Measurements from ENCODE around the gene RAB29.
"Not testable (repeated sequence)": the region's sequence is repeated elsewhere in the genome, so short reads cannot be mapped to it uniquely, and the experiment has no call there.

The RAB29 gene, protein sequence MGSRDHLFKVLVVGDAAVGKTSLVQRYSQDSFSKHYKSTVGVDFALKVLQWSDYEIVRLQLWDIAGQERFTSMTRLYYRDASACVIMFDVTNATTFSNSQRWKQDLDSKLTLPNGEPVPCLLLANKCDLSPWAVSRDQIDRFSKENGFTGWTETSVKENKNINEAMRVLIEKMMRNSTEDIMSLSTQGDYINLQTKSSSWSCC

DNA sequence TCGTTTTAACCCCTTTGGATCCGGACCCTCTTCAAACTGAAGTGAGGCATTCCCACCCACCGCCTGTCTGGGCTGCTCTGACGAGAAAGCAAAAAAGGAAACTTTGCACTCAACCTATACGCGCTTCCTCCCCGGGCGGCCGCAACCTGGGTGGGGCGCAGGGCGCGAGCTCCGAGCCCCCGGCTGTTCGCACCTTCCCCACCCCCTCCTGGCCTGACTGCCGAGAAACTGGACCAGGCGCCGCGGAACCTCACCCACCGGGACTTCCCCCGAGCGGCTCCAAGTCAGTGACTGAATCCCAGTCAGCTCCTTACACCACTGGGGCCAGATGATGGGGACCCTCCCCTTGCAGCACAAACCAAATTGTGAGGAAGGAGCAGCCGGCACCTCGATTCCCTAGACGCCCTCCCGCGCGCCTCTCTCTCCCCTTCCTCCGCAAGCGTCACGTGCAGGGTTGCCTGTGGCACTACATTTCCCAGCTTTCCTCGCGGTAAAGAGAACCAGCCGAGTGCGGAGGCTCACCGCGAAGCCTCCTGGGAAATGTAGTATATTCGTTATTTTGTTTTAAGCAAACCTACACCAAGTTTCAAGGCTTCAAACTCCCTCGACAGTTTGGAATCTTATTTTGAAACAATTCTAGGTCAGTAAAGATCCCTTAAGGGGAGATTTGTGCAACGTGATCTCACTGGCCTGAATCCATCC lies at the start of gene RAB29:
Gene RAB29, minus strand, starts transcription at position 468 of the 702 bp plus-strand sequence. CDS start 526 bp downstream, outside the sequence.
- DNase-seq = peak; percentile 75

DNA sequence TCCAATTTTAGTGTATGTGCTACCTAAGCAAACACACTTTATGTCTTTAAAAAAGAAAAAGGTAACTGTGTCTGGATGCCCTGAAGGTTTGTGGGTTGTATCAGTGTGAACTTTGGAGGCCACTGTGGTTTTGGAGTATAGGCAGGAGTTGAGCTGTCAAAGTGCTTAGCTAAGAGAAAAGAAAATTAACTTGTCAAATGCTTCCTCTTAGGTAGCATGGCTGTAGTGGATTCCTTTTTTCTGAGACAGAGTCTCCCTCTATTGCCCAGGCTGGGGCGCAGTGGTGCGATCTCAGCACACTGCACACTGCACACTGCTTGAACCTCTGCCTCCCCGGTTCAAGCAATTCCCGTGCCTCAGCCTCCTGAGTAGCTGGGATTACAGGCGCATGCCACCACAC lies 48.9 kb upstream of the RAB29 start:
- DNase-seq = no peak

DNA sequence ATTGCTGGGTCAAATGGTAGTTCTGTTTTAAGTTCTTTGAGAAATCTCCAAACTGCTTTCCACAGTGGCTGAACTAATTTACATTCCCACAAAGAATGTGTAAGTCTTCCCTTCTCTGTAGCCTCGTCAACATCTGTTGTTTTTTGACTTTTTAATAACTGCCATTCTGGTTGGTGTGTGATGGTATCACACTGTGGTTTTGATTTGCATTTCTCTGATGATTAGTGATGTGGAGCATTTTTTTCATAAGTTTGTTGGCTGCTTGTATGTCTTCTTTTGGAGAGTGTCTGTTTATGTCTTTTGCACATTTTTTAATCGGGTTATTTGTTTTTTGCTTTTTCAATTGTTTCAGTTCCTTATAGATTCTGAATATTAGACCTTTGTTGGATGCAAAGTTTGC lies 48.0 kb upstream of the RAB29 start:
- DNase-seq = not testable (repeated sequence)

DNA sequence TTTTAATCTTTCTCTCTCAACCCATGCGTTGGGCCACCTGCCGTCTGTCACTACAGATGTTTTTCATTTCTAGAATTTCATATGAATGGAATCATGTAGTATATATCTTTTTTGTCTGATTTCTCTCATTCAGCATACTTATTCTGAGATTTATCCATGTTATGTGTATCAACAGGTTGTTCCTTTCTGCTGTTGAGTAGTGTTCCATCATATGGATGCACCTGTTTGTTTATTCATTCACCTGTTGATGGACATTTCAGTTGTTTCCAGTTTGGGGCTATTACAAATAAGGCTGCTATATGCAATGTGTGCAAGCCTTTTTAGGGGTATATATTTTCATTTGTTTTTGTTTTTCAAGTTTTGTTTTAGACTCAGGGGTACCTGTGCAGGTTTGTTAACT lies 47.1 kb upstream of the RAB29 start:
- DNase-seq = no peak

DNA sequence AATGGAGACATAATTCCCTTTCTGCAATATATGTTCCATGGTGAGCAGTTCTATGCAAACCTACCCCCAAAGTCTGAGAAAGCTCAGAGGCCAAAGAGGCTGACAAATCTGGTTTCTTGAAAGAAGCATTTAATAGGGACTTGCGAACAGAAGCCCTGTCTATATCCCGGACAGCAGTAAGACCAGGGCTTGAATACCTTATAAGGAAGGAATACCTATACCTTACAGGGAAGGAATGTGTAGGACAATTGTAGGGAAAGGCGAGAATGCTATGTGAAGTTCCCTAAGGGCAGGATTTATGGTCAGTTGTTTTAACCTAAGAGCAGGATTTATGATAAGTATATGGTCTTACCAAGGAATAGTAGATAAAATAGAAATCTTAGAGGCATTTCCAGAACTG lies 42.7 kb upstream of the RAB29 start:
- no peak for DNase-seq

DNA sequence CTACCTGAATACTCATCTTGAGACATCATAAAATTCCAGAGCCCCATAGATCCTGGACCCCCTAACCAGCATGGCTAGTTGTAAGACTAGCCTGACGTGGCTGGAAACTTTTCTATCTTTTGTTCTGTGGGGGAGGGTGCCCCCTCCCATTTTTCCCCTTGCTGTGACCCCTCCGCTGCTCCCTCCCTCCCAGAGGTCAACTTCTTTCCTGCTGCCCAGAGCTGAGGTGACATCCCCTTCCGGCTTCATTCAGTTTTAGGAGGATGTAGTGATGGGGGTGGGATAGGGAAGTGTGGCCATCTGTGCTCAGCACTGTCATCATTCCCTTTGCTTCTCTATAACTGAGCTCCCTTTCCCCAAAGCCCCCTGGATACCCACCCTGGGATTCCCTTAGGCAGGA lies 42.1 kb upstream of the RAB29 start:
- DNase-seq = no peak

DNA sequence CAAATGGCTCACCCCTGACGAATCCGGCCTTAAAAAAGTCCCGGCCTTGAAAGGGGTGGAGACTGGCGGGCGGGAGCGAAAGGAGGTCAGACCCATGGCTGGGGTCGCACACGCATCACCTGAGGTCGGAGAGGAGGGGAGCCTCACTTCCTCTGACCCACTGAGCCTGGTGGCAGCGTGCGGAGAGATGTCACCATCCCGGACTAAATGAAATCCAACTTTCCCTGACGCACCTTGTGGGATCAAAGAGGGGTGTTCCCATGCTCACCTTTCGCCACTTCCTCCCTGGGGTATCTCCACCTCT lies 38.4 kb upstream of the RAB29 start:
- peak; percentile 43 for DNase-seq

DNA sequence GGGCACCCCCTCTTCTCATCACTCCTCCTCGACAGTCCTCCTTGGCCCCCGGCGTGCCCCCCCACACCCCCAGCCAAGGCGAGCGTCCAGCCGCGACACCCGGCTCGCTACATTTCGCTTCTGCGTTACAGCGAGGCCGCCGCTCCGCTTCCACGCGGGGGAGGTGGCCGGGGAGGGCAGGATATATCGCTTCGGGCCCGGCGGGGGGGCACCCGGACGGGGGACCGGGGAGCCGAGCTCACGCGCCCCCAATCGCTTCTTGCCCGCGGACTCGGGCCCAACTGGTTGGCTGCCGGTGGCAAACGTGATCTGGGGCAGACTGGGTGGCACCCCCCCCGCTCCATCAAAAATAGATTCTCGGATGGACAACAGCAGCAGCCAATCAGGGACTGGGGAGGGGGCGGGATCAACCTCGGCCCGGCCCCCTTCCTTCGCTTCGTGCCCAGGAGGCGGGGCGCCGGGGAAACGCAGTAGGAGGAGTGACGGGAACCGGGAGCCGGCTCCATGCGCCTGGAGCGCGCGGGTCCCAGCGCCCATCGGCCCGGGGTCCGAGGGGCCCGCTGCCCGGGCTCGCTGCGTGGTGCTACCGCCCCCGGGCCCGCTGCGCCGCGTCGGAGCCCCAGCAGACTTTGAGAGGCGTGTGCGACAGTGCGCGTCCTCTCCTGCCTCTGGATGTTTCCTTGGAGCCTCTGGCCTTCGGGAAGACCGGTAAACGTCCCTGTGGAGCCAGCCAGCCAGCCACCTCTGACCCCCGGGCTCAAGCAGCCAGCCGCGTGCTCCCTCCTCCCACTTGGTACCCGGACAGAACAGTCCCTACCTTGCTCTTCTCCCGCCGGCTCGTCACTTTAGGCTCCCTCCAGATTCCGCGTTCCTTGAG lies 37.8 kb upstream of the RAB29 start, which contains the start of gene SLC41A1:
Gene SLC41A1, minus strand, starts transcription at position 321 of the 877 bp plus-strand sequence. CDS start 2,757 bp downstream, outside the sequence.
- DNase-seq = peak; percentile 83

DNA sequence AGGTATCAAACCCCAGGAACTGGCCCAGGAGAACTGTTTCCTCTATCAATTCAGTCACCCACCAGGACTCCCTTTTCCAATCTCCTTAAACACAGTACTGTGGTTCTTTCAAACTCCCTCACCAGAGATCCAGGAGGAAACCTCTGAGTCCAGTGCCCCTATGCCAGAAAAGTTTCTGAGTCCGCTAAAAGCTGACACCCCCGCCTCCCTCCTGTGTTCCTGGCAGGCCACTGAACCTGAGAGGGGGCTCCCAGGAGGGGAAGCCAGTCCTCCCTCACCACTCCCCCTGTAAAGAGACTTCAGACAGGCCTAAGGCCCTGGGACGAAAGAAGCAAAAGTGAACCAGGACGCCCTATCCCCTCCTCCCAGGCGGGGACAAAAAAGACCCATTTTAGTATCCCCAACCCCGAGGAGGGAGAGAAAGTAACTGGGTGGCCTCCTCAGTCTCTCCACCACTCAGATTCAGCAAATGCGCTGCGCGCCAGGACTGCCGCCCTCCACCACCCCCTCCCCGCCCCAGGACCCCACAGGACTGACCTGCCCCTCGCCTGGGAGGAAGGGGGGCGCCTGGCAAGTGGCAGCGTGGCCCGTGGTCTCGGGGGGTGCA lies 37.1 kb upstream of the RAB29 start:
- peak; percentile 40 for DNase-seq

DNA sequence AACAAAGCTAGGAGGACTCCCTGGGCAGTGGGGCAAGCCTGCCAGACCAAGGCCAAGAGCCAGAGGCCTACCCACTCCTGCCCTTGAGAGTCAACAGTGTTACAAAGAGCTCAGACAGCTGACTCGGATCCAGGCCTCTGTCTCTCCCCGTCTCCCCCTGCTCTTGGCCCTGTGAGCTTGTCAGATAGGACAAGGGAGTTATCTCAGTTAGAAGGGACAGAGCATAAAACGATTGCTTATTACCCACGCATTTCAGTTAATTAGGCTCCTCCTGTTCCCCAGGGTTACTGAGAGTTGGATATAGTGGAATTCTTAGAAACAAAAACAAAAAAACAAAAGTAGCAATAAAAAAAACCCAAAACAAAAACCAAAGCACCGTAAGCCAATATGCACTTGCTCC lies 36.4 kb upstream of the RAB29 start:
- DNase-seq = no peak

DNA sequence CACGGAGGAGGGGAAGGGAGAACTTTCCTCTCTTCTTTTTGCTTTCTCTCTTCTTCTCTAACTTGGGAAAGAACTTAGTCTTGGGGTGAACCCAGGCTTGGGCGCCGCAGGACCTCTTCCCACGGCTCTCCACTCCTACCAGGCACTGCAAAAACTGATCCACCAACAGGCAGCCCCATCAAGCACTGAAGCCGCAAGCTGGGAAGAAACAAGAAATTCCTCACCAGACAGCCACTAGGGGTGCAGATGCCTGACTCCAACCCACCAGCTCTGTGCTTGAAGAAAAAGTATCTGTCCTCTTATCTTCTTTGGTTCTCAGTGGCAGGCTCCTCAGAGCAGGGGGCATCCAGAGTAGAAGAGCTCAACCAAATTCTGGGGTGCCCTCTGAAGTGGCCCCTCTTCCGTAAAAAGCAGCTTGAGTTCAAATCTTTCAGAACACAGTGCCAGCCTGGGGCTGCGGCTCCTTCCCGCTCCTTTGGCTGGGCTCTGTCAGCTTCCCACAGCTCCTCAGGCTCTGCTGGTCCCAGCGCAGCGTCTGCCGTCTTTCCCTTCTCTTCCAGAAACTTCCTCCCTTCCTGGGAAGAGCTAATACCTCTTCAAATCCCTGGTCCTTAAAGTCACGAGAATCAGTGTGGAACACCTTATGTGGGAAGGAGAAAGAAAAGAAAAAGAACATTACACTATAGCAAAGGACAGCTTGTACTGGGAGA lies 35.3 kb upstream of the RAB29 start:
- DNase-seq = no peak

DNA sequence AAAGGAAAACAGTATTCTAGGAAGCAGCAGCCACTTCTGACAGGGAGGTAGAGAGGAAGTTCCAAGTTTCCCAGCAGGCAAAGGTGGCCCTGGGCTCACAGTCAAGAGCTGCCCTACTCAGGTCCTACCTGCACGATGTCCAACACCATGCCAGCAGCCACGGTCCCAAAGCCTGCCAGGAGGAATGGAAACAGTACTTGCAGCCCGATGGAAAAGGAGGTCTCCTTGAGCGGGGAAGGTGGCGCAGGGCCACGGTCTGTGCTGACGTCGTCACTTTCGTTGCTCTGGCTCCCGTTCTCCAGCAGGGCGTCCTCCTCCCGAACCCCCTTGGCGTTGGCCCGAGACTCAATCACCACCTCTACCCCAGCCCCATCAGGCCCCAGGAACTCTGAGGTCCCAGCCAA lies 34.7 kb upstream of the RAB29 start:
- no peak for DNase-seq

DNA sequence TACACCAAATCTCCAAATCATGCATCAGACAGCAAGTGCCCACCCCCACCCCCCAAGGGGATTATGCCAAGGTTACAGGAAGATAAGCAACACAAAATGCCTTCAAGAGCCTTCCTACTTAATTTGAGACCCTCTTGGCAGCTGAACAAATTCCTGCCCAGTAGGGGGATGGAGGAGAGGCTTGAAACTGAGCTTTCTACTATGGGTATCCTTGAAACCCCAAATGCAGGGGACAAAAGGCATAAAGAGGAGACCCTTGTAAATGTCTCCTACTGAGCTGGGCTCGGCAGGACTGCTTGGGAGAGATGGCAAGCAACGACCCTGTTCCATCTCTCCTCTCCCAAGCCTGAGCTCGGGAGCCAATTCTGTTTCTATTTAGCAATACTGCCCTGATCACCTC lies 34.2 kb upstream of the RAB29 start:
- DNase-seq = no peak

DNA sequence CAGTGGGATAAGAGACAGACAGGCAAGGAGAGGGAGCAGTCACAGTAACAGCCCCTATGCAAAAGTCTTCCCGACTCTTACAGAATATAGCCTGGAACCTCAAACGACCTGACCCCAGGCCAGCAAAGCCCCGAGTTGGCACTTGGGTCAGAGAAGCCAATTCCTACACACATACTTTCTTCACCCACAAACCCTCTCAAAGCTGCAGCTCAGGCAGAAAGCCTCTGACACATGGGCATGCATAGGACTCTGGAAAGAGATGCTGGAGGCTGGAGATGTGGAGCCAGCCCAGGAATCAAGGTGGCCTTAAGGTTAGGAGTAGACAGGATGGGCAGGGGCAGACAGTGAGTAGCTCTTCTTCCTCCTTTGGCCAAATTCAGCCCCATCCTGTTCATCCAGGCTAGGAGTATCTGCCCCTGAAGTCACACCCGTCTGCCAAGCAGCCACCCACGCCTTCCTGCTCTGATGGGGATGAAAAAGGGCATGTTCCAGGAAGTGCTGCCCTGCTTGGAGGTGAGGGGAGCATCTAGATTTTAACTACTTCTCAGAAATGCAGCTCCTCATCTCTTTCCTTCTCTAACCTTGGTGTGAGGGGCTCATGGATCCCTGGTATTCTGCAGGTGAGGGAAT lies 29.9 kb upstream of the RAB29 start:
- DNase-seq = peak; percentile 43

DNA sequence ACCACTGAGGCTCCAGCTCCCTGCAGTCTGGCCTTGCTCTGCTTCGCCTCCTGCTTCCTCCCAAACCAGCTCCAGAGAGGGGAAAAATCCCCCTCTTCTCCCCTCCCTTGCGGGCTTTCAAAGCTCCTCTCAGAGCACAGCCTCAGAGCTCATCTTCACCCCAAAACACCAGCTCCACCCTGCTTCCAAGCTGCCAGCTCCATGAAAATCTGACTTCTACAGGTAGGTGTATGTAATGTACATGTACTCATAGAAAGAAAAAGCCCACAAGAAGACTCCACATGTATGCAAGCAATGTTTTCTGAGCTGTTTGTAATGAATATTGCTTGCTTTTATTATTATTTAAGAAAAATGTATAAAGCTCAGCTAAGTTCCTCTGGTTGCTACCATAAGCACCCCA lies 29.3 kb upstream of the RAB29 start:
- DNase-seq = no peak

DNA sequence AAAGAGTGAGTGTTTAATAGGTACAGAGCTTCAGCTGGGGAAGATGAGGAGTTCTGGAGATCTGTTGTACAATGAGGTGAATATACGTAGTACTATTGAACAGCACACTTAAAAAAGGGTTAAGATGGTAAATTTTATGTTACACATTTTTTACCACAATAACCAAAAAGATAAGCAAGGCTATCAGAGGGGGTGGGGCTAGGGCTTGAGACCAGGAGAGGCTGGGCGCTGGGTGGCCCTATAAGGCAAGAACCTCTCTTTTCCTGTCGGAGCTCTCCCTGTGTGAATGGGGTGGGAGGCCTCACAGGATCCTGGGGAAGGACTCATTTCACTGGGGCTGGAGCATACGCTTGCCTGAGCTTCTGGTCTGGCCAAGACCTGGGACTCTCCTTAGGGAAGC lies 28.7 kb upstream of the RAB29 start:
- DNase-seq = no peak

DNA sequence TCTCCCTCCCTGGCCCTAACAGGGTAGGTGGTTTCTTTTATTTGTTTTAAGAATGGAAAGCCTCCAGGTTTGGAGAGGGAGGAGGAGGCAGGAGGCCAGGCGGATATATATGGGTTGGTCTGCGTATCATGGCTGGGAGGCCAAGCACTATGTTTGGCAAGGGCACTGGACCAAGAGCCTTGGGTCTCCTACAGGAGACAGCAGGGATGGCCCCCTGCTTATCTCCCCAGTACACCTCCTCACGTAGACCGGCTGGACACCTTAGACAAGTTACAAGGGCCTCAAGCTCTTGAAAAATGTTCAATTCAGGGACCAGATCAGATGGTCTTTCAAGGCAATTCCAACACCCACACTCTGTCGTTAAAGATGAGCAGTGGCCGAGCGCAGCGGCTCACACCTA lies 26.8 kb upstream of the RAB29 start:
- DNase-seq = no peak

DNA sequence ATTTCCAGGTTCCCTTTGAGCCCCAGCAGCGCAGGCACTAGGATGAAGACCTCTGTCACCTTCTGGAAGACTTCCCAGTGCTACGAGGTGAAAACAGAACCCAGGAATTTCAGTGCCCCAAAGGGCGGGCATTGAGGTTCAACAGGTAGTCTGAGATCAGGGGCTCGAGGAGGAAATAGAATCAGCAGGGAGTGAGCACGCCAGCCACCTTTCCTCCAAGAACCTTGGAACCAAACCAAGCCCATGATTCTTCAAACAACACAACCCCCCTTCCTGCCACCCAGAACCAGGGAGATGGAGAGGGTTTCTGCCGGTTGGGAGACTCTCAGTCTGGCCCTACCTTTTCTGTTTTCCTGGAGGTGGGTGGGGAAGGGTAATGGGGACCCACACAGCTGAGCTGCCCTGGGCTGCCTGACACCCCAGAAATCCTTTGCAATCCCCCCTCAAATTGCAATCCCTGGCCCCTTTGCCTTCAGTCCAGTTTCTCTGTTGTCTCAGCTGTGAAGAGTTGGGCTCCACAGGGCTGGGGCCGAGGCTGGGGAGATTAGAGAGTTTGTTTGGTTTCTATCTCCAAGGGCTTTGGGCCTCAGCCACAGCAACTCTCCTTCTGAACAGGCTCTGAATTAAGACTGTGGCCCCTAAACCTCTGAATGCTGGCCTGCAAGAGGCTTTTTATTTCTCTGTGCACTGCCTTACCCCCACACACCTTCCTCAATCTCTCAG lies 25.9 kb upstream of the RAB29 start:
- no peak for DNase-seq

DNA sequence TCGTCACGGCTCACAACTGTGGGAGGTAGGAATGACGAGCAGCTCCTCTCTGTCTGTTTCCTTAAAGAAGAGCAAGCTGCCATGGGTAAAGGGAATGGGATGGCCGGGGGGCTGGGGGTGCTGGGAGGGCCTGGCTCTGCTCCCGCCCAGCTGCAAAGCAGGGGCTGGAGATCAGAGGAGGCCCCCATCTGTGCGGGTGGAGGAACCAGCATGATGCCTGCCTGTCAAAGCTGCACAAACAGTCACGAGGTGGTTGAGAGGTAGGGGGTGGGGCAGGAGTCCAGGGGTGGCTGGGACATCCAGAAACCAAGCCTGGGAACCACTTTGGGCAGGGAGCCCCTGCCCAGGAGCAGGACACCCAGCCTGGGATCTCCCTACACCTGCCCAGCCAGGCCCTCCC lies 25.1 kb upstream of the RAB29 start:
- no peak for DNase-seq

DNA sequence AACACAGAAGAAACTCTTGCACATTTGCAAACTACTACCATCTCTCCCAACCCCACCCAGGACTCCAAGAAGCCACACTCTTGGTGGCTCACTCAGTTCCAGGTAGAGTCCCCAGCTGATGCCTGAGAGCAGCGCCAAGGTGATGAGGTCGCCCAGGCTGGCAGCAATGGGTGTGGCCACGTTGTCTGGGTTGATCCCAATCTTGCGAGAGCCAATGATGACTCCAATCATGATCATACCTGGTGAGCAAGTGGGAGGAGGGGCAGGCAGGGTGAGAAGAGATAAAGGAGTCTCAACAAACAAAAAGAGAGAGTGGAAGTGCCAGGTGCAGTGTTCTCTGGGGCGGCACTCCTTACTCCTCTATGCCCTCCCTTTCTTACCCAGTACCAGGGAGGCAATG lies 23.3 kb upstream of the RAB29 start:
- DNase-seq = no peak

DNA sequence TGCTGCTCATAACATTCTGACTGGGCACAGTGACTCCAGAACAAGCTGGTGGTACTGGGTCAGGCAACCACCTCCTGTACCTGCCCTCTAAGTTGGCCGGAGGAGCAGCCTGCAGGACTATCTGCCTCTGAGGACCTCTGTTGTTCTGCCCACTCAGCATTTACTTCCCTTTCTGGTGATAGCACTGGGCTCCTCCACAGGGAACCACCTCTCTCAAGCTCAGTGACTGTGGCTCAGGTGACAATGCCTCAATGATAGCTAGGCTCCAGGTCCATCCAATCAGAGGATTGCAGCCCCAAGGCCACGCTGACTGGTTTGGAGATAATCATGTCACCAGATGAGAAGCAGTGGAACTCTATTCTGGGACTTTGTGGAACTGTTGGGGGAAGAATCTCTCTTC lies 21.9 kb upstream of the RAB29 start:
- DNase-seq = no peak
